ENCODE results near the gene SERPINA6. TPM values are rescaled to one million over a fixed set of nuclear protein-coding genes. Genes with fewer than 3 reads are reported as not detected.

The SERPINA6 gene
- total RNA-seq, 1 donor from 2014 or later = 0.77 TPM

DNA sequence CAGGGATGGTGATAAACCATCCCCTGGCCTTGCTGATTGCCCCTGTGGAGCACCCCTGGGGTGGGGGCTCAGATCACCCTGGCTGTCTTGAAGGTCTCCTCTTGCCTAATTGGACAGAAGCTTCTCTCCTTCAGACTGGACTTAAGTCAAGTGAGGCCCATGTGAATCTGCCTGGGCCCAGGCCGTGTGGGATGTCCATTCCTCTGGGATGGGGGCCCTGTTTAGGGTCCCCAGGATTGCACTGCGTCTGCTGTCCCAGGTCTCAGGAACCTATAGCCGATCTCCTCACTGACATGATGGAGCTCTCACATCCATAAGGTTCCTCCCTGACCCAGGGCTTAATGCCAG lies 45.1 kb upstream of the SERPINA6 start:
- Mint-ChIP-seq H3K27ac (no peak overlapping the region), H3K36me3 (no peaks in the 10 kb centered on the region), H3K27me3 (no peaks in the 10 kb centered on the region), H3K9me3 (no peaks in the 10 kb centered on the region), H3K4me3 (no peak overlapping the region), H3K4me1 (ENCODE audit: unreplicated experiment) (no peaks in the 10 kb centered on the region)
- TF ChIP-seq, protein P1, sequence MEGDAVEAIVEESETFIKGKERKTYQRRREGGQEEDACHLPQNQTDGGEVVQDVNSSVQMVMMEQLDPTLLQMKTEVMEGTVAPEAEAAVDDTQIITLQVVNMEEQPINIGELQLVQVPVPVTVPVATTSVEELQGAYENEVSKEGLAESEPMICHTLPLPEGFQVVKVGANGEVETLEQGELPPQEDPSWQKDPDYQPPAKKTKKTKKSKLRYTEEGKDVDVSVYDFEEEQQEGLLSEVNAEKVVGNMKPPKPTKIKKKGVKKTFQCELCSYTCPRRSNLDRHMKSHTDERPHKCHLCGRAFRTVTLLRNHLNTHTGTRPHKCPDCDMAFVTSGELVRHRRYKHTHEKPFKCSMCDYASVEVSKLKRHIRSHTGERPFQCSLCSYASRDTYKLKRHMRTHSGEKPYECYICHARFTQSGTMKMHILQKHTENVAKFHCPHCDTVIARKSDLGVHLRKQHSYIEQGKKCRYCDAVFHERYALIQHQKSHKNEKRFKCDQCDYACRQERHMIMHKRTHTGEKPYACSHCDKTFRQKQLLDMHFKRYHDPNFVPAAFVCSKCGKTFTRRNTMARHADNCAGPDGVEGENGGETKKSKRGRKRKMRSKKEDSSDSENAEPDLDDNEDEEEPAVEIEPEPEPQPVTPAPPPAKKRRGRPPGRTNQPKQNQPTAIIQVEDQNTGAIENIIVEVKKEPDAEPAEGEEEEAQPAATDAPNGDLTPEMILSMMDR (conservative IDR thresholded peaks at IDR 0.05) = no peak
- DNase-seq (ENCODE audit: extremely low spot score, unreplicated experiment) = no peak

DNA sequence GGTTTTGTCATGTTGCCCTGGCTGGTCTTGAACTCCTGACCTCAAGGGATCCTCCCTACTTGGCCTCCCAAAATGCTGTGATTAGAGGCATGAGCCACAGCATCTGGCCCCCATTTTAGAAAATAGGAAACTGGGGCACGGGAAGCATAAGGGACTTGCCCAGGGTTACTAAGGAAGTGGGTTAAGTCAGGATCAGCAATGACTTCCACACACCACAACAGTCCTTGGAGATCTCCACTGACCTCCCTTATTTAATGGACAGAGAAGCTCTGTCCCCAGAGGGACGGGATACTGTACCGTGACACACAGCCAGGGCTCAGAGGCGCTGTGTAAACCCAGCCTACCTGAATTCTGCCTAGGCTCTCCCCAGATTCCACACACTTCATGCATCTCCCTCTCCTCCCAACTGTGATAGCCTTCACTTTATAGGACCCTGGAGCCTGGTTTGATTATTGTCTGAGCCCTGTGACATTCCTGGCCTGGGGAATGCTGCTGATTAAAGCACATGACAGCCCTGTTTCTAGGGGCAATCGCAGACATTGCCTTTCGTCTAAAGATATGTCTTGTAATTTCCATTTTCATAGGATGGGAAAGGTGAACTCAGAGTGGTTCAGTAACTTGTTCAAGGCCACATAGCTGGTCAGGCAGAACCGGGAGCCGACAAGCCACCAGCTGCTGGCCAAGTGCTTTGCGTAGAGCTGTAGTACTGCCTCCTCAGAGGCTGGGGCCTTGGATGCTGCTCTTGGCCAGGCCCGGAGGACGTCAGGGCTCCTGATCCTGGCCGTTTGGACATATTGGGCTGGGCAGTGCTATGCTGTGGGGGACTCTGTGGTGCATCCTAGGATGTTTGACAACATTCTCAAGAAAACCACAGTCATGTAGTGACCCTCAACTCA lies 44.5 kb upstream of the SERPINA6 start:
- Mint-ChIP-seq H3K36me3 (no peaks in the 10 kb centered on the region), H3K27ac (no peak overlapping the region), H3K27me3 (no peaks in the 10 kb centered on the region), H3K9me3 (no peaks in the 10 kb centered on the region), H3K4me1 (ENCODE audit: unreplicated experiment) (no peaks in the 10 kb centered on the region), H3K4me3 (no peak overlapping the region)
- TF ChIP-seq, protein P1 (conservative IDR thresholded peaks at IDR 0.05) = no peak
- no peak for DNase-seq (ENCODE audit: extremely low spot score, unreplicated experiment)

DNA sequence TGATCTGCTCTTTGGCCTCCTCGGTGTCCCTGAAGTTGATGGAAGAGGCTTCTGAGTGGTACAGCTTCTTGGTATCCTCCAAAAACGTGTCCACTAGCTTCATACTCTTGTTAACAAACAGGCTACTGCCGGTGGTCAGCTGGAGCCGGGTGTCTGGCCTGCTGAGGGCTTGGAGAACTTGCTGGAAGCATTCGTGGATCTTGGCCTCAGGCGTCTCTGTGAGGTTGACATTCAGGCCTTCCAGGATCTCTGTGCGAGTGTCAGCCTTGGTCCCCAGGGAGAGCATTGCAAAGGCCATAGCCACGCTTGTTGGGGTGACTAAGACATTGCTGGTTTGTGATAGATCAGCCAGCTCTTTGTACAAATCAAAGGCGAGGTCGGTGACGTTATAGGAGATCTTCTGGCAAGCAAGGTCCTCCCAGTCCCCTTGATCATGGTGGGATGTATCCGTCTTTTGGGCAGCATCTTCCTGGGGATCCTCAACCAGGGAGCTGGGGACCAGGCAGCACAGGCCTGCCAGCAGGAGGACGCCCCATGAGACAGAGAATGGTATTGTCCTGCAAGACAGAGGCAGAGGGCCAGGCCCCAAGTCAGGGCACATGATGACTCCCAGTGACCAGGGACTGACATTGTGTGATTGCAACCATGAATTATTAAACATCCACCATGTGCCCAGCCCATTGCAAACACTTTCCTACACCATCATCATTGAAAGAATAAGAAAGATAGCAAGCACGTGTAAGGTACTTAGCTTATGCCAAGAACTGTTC lies 43.2 kb upstream of the SERPINA6 start, which contains the start of gene SERPINA2:
TSS of gene SERPINA2 (minus strand) at position 553 of the 770 bp plus-strand sequence.
- no peaks in the 10 kb centered on the region for H3K36me3 Mint-ChIP-seq
- no peaks in the 10 kb centered on the region for H3K9me3 Mint-ChIP-seq
- H3K4me3 Mint-ChIP-seq = no peak within 1 kb of the TSS
- H3K4me1 Mint-ChIP-seq (ENCODE audit: unreplicated experiment) = no peaks in the 10 kb centered on the region
- TF ChIP-seq, protein P1 (conservative IDR thresholded peaks at IDR 0.05) = no peak
- no peak for DNase-seq (ENCODE audit: extremely low spot score, unreplicated experiment)
- no peak within 1 kb of the TSS for H3K27ac Mint-ChIP-seq
- H3K27me3 Mint-ChIP-seq = no peaks in the 10 kb centered on the region

DNA sequence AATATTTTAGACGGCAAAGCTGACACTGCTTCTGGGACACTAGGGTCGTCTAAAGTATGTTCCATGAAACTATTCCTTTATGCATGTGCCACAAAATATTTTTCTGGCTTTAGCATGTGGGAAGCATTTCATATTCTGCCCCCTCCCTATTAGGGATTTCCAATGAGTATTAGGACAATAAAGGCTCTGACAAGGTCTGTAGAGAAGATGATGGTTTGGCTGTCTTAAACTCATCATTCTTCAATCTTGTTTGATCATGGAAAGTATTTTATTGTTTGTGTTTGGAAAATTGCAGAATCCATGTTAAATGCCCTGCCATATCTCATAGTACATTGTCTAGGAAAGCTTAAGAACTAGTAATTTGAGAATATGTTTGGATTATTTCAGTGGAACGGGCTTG lies 42.5 kb upstream of the SERPINA6 start:
- no peak overlapping the region for H3K4me3 Mint-ChIP-seq
- no peaks in the 10 kb centered on the region for H3K9me3 Mint-ChIP-seq
- no peak overlapping the region for H3K27ac Mint-ChIP-seq
- no peak for DNase-seq (ENCODE audit: extremely low spot score, unreplicated experiment)
- H3K27me3 Mint-ChIP-seq = no peaks in the 10 kb centered on the region
- no peaks in the 10 kb centered on the region for H3K36me3 Mint-ChIP-seq
- H3K4me1 Mint-ChIP-seq (ENCODE audit: unreplicated experiment) = no peaks in the 10 kb centered on the region
- TF ChIP-seq, protein P1 (conservative IDR thresholded peaks at IDR 0.05) = no peak

DNA sequence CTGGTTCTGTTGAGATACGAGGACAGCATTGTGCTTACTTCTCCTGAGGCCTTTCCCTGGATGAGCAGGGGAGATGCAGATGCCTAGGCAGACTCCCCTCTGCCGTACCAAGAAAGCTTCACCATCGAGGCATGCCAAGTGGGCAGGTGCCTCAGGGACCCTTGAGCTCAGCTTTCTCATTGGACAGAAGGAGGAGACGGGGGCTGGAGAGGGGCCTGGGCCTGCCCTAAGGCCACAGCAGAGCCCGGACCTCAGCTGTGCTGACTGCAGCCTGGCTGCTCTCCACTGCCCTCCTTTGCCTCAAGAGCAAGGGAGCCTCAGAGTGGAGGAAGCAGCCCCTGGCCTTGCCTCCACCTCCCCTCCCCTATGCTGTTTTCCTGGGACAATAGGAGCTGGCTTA lies 41.8 kb upstream of the SERPINA6 start:
- Mint-ChIP-seq H3K36me3 (no peaks in the 10 kb centered on the region), H3K27ac (no peak overlapping the region), H3K4me3 (no peak overlapping the region), H3K27me3 (no peaks in the 10 kb centered on the region), H3K9me3 (no peaks in the 10 kb centered on the region), H3K4me1 (ENCODE audit: unreplicated experiment) (no peaks in the 10 kb centered on the region)
- TF ChIP-seq, protein P1 (conservative IDR thresholded peaks at IDR 0.05) = no peak
- DNase-seq (ENCODE audit: extremely low spot score, unreplicated experiment) = no peak
